ENCODE data around the gene PRSS12.

GRCh38 chr4:118331352-118331751 lies 21.5 kb downstream of the PRSS12 start:
- TF ChIP-seq CTCF (conservative IDR thresholded peaks at IDR 0.05; ENCODE audit: low read depth, low read length) (no peak), EZH2 (IDR thresholded peaks at IDR 0.05; ENCODE audit: borderline replicate concordance, low read depth, low read length, poor library complexity, severe bottlenecking) (no peak)

All from A673 (cell line).